HFF-Myc (cell line): ENCODE data around the gene EVC2.

ENCODE experiments used
- DNase-seq: peaks from one replicate; pipeline ENCODE4 v3.0.0-alpha.2; 2011; ENCODE audit warnings: low read depth; ENCODE audit errors: extremely low read depth
- H3K4me3 ChIP-seq: replicated peaks from 2 replicates; pipeline ENCODE4 v1.5.1; 2011; ENCODE audit warnings: low read depth, mild to moderate bottlenecking, control low read depth, low read length
- TF ChIP-seq, protein P1 (sequence below): IDR thresholded peaks from 2 replicates; pipeline ENCODE4 v1.5.1; 2012; ENCODE audit warnings: mild to moderate bottlenecking, low read depth, low read length, control low read depth; ENCODE audit errors: missing control alignments

Gene EVC2

DNA sequence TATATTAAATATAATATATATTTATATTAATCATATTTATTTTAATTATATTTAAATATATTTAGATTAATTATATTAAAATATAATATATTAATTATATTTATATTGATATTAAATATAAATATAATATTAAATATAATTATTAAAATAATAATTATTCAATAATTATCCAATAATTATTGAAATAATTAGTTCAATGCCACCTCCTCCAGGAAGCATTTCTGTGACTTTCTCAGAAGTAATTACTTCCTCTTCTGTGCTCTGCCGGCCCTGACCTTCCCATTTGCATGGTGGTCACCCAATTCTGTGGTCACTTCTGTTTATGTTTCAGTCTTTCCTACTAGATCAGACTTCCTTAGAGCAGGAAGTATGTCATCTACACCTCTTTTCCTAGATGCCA is 45.8 kb downstream of the EVC2 start:
- TF ChIP-seq, protein P1, sequence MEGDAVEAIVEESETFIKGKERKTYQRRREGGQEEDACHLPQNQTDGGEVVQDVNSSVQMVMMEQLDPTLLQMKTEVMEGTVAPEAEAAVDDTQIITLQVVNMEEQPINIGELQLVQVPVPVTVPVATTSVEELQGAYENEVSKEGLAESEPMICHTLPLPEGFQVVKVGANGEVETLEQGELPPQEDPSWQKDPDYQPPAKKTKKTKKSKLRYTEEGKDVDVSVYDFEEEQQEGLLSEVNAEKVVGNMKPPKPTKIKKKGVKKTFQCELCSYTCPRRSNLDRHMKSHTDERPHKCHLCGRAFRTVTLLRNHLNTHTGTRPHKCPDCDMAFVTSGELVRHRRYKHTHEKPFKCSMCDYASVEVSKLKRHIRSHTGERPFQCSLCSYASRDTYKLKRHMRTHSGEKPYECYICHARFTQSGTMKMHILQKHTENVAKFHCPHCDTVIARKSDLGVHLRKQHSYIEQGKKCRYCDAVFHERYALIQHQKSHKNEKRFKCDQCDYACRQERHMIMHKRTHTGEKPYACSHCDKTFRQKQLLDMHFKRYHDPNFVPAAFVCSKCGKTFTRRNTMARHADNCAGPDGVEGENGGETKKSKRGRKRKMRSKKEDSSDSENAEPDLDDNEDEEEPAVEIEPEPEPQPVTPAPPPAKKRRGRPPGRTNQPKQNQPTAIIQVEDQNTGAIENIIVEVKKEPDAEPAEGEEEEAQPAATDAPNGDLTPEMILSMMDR: no peak
- no peak overlapping the region for H3K4me3 ChIP-seq
- DNase-seq: no peak

DNA sequence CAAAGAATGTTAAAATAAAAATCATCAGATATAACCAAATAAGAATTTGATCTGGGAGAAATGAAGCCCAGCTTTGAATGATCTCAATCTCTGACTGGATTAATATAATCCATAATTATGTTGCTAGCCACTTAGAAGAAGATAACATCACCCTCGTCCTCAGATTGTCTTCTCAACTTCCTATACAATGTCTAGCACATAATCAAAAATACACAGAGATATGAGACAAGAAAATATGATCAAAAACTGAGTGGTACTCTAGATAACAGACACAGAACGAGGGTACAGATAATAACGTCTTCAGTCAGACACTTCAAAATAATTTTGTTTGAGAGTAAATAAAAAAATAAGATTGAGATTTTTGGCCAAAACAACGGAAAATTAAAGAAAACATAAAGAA is 47.1 kb downstream of the EVC2 start:
- no peak for DNase-seq
- TF ChIP-seq, protein P1: no peak
- no peak overlapping the region for H3K4me3 ChIP-seq

DNA sequence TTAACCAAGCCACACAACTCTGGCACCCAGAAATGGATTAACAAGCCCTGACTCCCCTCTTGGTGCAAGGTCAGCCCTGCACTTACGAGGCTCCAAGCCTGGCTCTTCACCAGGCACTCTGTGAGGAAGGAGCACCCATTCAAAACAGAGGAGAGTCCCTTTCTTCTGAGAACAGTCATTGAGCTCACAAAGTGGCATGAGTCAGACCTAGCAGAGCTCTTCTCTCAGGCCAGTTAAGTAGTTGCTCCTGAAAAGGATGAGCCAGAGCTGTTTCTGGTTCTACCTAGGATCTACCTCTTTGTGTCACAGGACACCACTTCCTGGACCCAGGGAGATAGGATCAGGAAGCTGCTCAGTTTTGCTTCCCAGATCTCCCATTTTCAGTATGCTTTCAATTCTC is 48.2 kb downstream of the EVC2 start:
- DNase-seq: no peak
- no peak overlapping the region for H3K4me3 ChIP-seq
- TF ChIP-seq, protein P1: no peak

DNA sequence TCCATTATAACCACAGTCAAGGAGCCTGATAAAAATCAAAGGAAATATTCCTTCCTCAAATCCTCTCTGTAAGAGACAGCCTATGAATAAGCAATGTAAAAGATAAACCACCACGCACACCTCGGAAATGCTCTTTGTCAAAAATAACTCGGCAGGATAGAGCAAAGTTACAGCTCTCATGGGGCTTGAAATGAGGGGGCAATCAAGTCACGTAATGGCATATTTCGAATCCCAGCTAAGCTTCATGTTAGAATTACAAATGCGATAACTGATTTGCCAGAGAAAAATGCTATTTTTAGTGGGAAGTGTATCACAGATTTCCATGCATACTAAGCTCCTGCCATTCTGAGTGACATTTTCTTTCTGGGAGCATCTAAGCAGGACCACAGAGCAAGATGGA is 49.4 kb downstream of the EVC2 start:
- H3K4me3 ChIP-seq: no peak overlapping the region

DNA sequence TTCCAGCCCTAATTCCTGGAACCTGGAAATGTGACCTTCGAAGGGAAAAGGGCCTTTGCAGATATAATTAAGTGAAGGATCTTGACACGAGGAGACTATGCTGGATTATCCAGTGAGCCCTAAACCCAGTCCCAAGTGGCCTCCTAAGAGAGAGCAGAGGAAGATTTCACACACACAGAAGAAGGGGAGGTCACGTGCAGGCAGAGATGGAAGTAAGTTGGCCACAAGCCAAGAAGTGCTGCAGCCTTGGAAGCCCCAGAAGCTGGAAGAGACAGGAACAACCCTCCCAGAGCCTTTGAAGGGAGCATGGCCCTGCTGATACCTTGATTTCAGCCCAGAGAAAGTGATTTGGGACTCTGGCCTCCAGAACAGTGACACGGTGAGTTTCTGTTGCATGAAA is 51.9 kb downstream of the EVC2 start:
- TF ChIP-seq, protein P1: no peak
- H3K4me3 ChIP-seq: no peak overlapping the region
- DNase-seq: no peak

More for the DNA sequence above, 49.4 kb downstream of the EVC2 start:
- TF ChIP-seq, protein P1: no peak
- DNase-seq: no peak

DNA sequence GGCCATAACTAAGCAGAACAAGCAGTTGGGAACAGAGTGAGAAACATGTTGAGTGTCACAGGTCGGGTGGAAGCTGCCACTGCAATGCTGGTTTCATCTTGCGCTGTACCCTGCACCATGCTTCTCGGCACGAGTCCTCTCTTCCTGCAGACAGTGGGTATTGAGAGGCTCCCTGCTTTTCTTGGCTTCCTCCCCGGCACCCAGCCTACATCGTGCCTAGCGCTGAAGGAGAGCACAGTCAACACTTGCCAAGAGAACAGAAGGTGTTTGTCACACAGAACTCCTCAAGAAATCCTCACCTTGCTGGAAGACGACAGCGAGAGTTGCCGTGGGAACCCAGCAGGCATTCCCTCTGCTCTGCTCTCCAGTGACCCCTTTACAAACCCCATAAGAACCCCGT is 53.6 kb downstream of the EVC2 start:
- no peak overlapping the region for H3K4me3 ChIP-seq
- no peak for DNase-seq
- TF ChIP-seq, protein P1: no peak

DNA sequence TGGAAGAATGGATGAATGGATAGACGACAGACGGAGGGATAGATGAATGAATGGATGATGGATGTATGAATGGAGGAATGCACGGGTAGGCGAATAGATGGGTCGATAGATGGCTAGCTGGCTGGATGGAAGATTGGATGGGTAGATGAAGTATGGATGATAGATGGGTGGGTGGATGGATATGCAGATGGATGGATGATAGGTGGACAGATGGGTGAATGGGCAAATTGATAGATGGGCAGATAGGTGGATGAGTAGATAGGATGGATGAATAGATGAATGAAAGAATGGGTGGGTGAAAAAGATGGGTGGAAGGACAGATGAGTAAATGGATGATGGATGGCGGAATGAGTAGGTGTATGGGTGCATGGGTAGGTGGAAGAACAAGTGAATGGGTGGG is 57.3 kb downstream of the EVC2 start:
- DNase-seq: no peak
- TF ChIP-seq, protein P1: no peak
- H3K4me3 ChIP-seq: no peak overlapping the region
